ENCODE results near the gene FGD1.

Gene FGD1

GRCh38 chrX:54439960-54440871, 55.8 kb downstream of the FGD1 start, which contains the start of gene TSR2:
Gene TSR2 (plus strand): TSS chrX:54440404. CDS start chrX:54440422, 18 bp downstream.
- Histone ChIP-seq H3K27ac (ENCODE audit: insufficient read depth in 1 of 2, low read depth in 1 of 2, low read length in 2 of 2, poor library complexity in 1 of 2, severe bottlenecking in 2 of 2) (peak within 1 kb of the TSS in 1 of 2 experiments; percentile 66), H3K4me1 (ENCODE audit: control extremely low read depth in 1 of 4, control insufficient read depth in 4 of 4, insufficient read depth in 4 of 4, low read length in 3 of 4) (peaks cover 6 to 16% (median 9%) of the 10 kb centered on the region in 4 experiments), H3K9me3 (ENCODE audit: control extremely low read depth in 1 of 5, control insufficient read depth in 4 of 5, insufficient read depth in 2 of 5, low read depth in 1 of 5, low read length in 4 of 5) (no peaks in the 10 kb centered on the region), H3K36me3 (ENCODE audit: control insufficient read depth in 4 of 4, insufficient read depth in 4 of 4, low read length in 3 of 4) (peaks cover 0 to 13% (median 4%) of the 10 kb centered on the region in 4 experiments), H3K4me3 (ENCODE audit: control insufficient read depth in 1 of 7, extremely low read depth in 1 of 7, insufficient read depth in 4 of 7, low read depth in 2 of 7, low read length in 6 of 7) (peak within 1 kb of the TSS; percentile 60 to 94 (median 84)), H3K27me3 (replicated peaks in 2 of 5; ENCODE audit: control insufficient read depth in 4 of 5, insufficient read depth in 5 of 5, low read length in 4 of 5) (peaks cover 0 to 4% (median 0%) of the 10 kb centered on the region in 5 experiments)
- DNase-seq = peak; percentile 85 to 94 (median 92)
- CTCF ChIA-PET = interaction anchor here (0.6 kb wide), 1 partner anchor 108 kb away, joined by 3 read pairs; no protein-coding TSS in a partner anchor
- POLR2A ChIA-PET = no interaction called here
- 43% methylated on average over 35 of the region's 40 CpGs for WGBS (ENCODE audit: insufficient coverage)

DNA sequence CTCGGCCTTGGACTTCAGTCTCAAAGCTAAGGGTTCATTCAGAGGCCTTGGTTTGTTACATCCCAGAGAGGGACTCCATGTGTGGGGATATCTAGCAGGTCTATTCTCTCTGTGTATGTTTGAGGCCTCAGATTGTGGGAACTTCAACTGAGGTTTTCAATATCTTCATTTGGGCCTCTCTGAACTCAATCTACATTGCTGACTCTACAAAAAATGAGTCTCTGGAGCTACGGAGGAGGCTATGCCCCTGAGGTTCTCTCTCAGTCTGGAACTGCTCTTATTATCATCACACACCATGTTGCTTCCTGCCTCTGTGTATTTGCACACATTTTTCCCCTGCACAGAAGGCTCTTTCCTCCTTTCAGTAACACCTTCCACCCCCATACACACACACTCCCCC, 60.9 kb downstream of the FGD1 start:
- Histone ChIP-seq H3K9me3 (ENCODE audit: control extremely low read depth in 1 of 5, control insufficient read depth in 4 of 5, insufficient read depth in 2 of 5, low read depth in 1 of 5, low read length in 4 of 5) (no peaks in the 10 kb centered on the region), H3K27ac (ENCODE audit: insufficient read depth in 1 of 2, low read depth in 1 of 2, low read length in 2 of 2, poor library complexity in 1 of 2, severe bottlenecking in 2 of 2) (no peak overlapping the region), H3K27me3 (replicated peaks in 2 of 5; ENCODE audit: control insufficient read depth in 4 of 5, insufficient read depth in 5 of 5, low read length in 4 of 5) (peaks cover 0 to 8% (median 0%) of the 10 kb centered on the region in 5 experiments), H3K4me1 (ENCODE audit: control extremely low read depth in 1 of 4, control insufficient read depth in 4 of 4, insufficient read depth in 4 of 4, low read length in 3 of 4) (peaks cover 0 to 3% (median 0%) of the 10 kb centered on the region in 4 experiments), H3K4me3 (ENCODE audit: control insufficient read depth in 1 of 7, extremely low read depth in 1 of 7, insufficient read depth in 4 of 7, low read depth in 2 of 7, low read length in 6 of 7) (no peak overlapping the region), H3K36me3 (ENCODE audit: control insufficient read depth in 4 of 4, insufficient read depth in 4 of 4, low read length in 3 of 4) (no peaks in the 10 kb centered on the region)
- ChIA-PET POLR2A (no interaction called here), CTCF (no interaction called here)
- WGBS (ENCODE audit: insufficient coverage) = 68% methylated on average over 2 of the region's 2 CpGs
- DNase-seq = no peak

GRCh38 chrX:54430519-54430918, 65.5 kb downstream of the FGD1 start:
- Histone ChIP-seq H3K36me3 (ENCODE audit: control insufficient read depth in 4 of 4, insufficient read depth in 4 of 4, low read length in 3 of 4) (no peaks in the 10 kb centered on the region), H3K4me3 (ENCODE audit: control insufficient read depth in 1 of 7, extremely low read depth in 1 of 7, insufficient read depth in 4 of 7, low read depth in 2 of 7, low read length in 6 of 7) (no peak overlapping the region), H3K9me3 (ENCODE audit: control extremely low read depth in 1 of 5, control insufficient read depth in 4 of 5, insufficient read depth in 2 of 5, low read depth in 1 of 5, low read length in 4 of 5) (no peaks in the 10 kb centered on the region), H3K27me3 (replicated peaks in 2 of 5; ENCODE audit: control insufficient read depth in 4 of 5, insufficient read depth in 5 of 5, low read length in 4 of 5) (peaks cover 0 to 10% (median 0%) of the 10 kb centered on the region in 5 experiments), H3K4me1 (ENCODE audit: control extremely low read depth in 1 of 4, control insufficient read depth in 4 of 4, insufficient read depth in 4 of 4, low read length in 3 of 4) (no peaks in the 10 kb centered on the region), H3K27ac (ENCODE audit: insufficient read depth in 1 of 2, low read depth in 1 of 2, low read length in 2 of 2, poor library complexity in 1 of 2, severe bottlenecking in 2 of 2) (no peak overlapping the region)
- DNase-seq = no peak
- POLR2A ChIA-PET = no interaction called here
- CTCF ChIA-PET = no interaction called here

DNA sequence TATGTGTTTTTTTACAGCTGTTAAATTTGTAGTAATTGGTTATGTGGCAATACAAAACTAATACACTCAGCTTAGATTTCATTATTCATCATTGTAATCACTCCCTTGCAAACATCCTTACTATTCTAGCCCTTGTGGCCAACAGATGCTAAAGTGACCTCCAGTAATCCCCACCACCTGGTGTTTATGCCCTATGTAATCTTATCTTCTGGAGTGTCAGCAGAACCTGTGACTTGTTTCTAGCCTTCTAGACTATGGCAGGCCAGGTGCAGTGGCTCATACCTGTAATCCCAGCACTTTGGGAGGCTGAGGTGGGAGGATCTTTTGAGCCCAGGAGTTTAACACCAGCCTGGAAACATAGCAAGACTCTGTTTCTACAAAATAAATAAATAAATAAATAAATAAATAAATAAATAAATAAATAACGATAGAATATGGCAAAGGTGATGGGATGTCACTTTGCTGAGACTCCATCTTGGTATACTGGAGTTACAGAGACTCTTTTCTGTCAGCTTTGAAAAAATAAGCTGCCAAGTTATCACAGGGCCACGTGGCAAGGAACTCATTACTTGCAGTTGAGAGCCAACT, 68.1 kb downstream of the FGD1 start:
- H3K36me3 ChIP-seq (ENCODE audit: control insufficient read depth in 4 of 4, insufficient read depth in 4 of 4, low read length in 3 of 4) = no peaks in the 10 kb centered on the region
- CTCF ChIA-PET = no interaction called here

DNA sequence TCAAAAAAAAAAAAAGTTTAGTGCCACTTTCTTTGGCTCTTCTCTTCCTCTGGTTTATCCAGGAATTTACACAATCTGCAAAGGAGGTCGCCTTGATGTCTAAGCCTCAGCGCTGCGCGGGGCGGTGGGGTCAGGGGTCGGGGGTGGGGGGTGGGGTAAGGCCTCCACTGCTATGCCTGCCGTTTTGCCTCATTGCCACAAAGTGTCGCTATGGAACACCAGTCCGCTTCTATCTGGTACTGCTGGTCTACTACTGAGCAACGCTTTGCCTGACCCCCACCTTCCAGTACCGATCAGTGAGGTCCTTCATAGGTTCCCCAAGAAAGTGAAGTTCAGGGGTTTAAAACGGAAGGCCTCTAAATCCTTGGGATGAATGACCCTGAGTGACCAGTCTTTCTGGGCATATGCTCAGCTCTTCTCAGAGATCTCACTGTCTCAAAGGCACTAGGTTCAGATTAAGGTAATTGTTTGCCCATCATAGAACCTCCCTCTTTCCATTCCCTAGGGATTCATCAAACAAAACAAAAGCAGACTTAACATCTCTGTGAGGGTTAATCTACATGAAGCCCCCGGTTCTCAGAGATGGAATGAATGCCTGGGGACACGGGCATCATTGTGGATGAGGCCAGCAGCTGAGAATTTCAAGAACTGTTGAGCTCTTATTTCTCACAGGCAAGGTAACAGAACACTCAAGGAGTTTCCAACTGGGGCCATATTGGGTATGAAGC, 72.7 kb downstream of the FGD1 start:
- H3K4me3 ChIP-seq (ENCODE audit: control insufficient read depth in 1 of 7, extremely low read depth in 1 of 7, insufficient read depth in 4 of 7, low read depth in 2 of 7, low read length in 6 of 7) = no peak overlapping the region
- no peak overlapping the region for H3K27ac ChIP-seq (ENCODE audit: insufficient read depth in 1 of 2, low read depth in 1 of 2, low read length in 2 of 2, poor library complexity in 1 of 2, severe bottlenecking in 2 of 2)
- ChIA-PET POLR2A (no interaction called here), CTCF (interaction anchor here (0.7 kb wide), 1 partner anchor 36 kb away, joined by 3 read pairs; no protein-coding TSS in a partner anchor)
- H3K27me3 ChIP-seq (replicated peaks in 2 of 5; ENCODE audit: control insufficient read depth in 4 of 5, insufficient read depth in 5 of 5, low read length in 4 of 5) = peaks cover 0 to 24% (median 4%) of the 10 kb centered on the region in 5 experiments
- no peaks in the 10 kb centered on the region for H3K4me1 ChIP-seq (ENCODE audit: control extremely low read depth in 1 of 4, control insufficient read depth in 4 of 4, insufficient read depth in 4 of 4, low read length in 3 of 4)
- no peaks in the 10 kb centered on the region for H3K36me3 ChIP-seq (ENCODE audit: control insufficient read depth in 4 of 4, insufficient read depth in 4 of 4, low read length in 3 of 4)
- DNase-seq = peak in 2 of 3 donors; percentile 35 to 36
- 39% methylated on average over 8 of the region's 14 CpGs for WGBS (ENCODE audit: insufficient coverage)
- no peaks in the 10 kb centered on the region for H3K9me3 ChIP-seq (ENCODE audit: control extremely low read depth in 1 of 5, control insufficient read depth in 4 of 5, insufficient read depth in 2 of 5, low read depth in 1 of 5, low read length in 4 of 5)

More for the DNA sequence above, 68.1 kb downstream of the FGD1 start:
- H3K4me3 ChIP-seq (ENCODE audit: control insufficient read depth in 1 of 7, extremely low read depth in 1 of 7, insufficient read depth in 4 of 7, low read depth in 2 of 7, low read length in 6 of 7) = no peak overlapping the region
- POLR2A ChIA-PET = no interaction called here
- H3K27ac ChIP-seq (ENCODE audit: insufficient read depth in 1 of 2, low read depth in 1 of 2, low read length in 2 of 2, poor library complexity in 1 of 2, severe bottlenecking in 2 of 2) = no peak overlapping the region
- no CpG with 5 or more reads among the region's 2 CpGs for WGBS (ENCODE audit: insufficient coverage)
- no peaks in the 10 kb centered on the region for H3K4me1 ChIP-seq (ENCODE audit: control extremely low read depth in 1 of 4, control insufficient read depth in 4 of 4, insufficient read depth in 4 of 4, low read length in 3 of 4)
- DNase-seq = no peak
- H3K27me3 ChIP-seq (replicated peaks in 2 of 5; ENCODE audit: control insufficient read depth in 4 of 5, insufficient read depth in 5 of 5, low read length in 4 of 5) = peaks cover 0 to 6% (median 0%) of the 10 kb centered on the region in 5 experiments
- H3K9me3 ChIP-seq (ENCODE audit: control extremely low read depth in 1 of 5, control insufficient read depth in 4 of 5, insufficient read depth in 2 of 5, low read depth in 1 of 5, low read length in 4 of 5) = no peaks in the 10 kb centered on the region

DNA sequence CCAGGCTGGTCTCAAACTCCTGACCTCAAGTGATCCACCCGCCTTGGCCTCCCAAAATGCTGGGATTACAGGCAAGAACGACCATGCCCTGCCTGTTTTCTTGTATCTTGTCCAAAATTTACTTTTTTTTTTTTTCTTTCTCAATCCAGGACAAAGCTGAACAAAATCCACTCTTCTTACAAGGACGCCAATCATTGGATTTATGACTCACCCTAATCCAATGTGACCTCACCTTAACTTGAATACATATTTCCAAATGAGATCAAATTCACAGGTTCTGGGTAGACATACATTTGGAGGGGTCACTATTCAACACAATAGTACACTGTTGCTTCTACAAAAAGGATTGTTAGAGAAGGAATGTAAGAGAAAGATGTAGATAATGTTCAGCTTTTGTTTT, 73.9 kb downstream of the FGD1 start:
- no peaks in the 10 kb centered on the region for H3K36me3 ChIP-seq (ENCODE audit: control insufficient read depth in 4 of 4, insufficient read depth in 4 of 4, low read length in 3 of 4)
- peaks cover 0 to 24% (median 2%) of the 10 kb centered on the region in 5 experiments for H3K27me3 ChIP-seq (replicated peaks in 2 of 5; ENCODE audit: control insufficient read depth in 4 of 5, insufficient read depth in 5 of 5, low read length in 4 of 5)
- H3K4me1 ChIP-seq (ENCODE audit: control extremely low read depth in 1 of 4, control insufficient read depth in 4 of 4, insufficient read depth in 4 of 4, low read length in 3 of 4) = no peaks in the 10 kb centered on the region
- no peaks in the 10 kb centered on the region for H3K9me3 ChIP-seq (ENCODE audit: control extremely low read depth in 1 of 5, control insufficient read depth in 4 of 5, insufficient read depth in 2 of 5, low read depth in 1 of 5, low read length in 4 of 5)
- H3K27ac ChIP-seq (ENCODE audit: insufficient read depth in 1 of 2, low read depth in 1 of 2, low read length in 2 of 2, poor library complexity in 1 of 2, severe bottlenecking in 2 of 2) = no peak overlapping the region
- no peak for DNase-seq
- 33% methylated on average over 1 of the region's 3 CpGs for WGBS (ENCODE audit: insufficient coverage)
- H3K4me3 ChIP-seq (ENCODE audit: control insufficient read depth in 1 of 7, extremely low read depth in 1 of 7, insufficient read depth in 4 of 7, low read depth in 2 of 7, low read length in 6 of 7) = no peak overlapping the region
- POLR2A ChIA-PET = no interaction called here
- CTCF ChIA-PET = no interaction called here

Data from common myeloid progenitor, CD34-positive (primary cell).